Caco-2 (cell line): ENCODE data around the gene TNFAIP3. TPM values are rescaled to one million over a fixed set of nuclear protein-coding genes. Genes with fewer than 3 reads are reported as not detected.

Experiments
- BruUV-seq: library from RNA; stranded (reverse); fragments of 400-500 nt; replicated peaks from 2 replicates; lab custom pipeline; 2021; lab: Mats Ljungman, UMichigan
- CTCF ChIA-PET: fragments of 300-600 bp; sonication (Branson Sonifier 250); formaldehyde crosslinking; loops from one replicate; lab custom pipeline; 2022; ENCODE audit warnings: antibody characterized with exemption; lab: Charles Lee
- POLR2A ChIA-PET: fragments of 300-600 bp; sonication (Branson Sonifier 250); formaldehyde crosslinking; loops from one replicate; lab custom pipeline; 2022; ENCODE audit warnings: antibody characterized with exemption; lab: Charles Lee
- DNase-seq, 2 experiments: peaks; one replicate each; pipeline versions ENCODE4 v3.0.0 to v3.0.0-alpha.2; 2020 to 2022
- H3K27me3 ChIP-seq: replicated peaks from 2 replicates; pipeline ENCODE4 v1.6.0; 2011; ENCODE audit warnings: low read length; ENCODE audit not compliant: control insufficient read depth, insufficient read depth
- H3K36me3 ChIP-seq: 2 replicates; pipeline ENCODE4 v1.5.1; 2011; ENCODE audit warnings: low read length; ENCODE audit not compliant: control insufficient read depth, insufficient read depth
- H3K4me1 ChIP-seq: fragments of 250-450 bp; sonication (Bioruptor Pico); 2 replicates; pipeline ENCODE4 v1.5.1; 2020; ENCODE audit warnings: mild to moderate bottlenecking
- H3K4me3 ChIP-seq: 2 replicates; pipeline ENCODE4 v1.5.1; 2011; ENCODE audit warnings: low read depth, mild to moderate bottlenecking, control low read depth, low read length
- H3K9me3 ChIP-seq: fragments of 250-450 bp; sonication (Bioruptor Pico); 2 replicates; pipeline ENCODE4 v1.5.1; 2020; ENCODE audit warnings: mild to moderate bottlenecking, moderate library complexity
- H3K27ac Mint-ChIP-seq: one replicate; pipeline ENCODE4 v1.8.0; 2022; ENCODE audit warnings: mixed read lengths; ENCODE audit not compliant: unreplicated experiment
- H3K27me3 Mint-ChIP-seq: one replicate; pipeline ENCODE4 v1.8.0; 2022; ENCODE audit warnings: mixed read lengths; ENCODE audit not compliant: insufficient read depth, unreplicated experiment
- H3K36me3 Mint-ChIP-seq: one replicate; pipeline ENCODE4 v1.8.0; 2022; ENCODE audit warnings: mild to moderate bottlenecking, mixed read lengths; ENCODE audit not compliant: insufficient read depth, unreplicated experiment
- H3K4me1 Mint-ChIP-seq: one replicate; pipeline ENCODE4 v1.8.0; 2022; ENCODE audit warnings: low read depth, mixed read lengths; ENCODE audit not compliant: unreplicated experiment
- H3K4me3 Mint-ChIP-seq: one replicate; pipeline ENCODE4 v1.8.0; 2022; ENCODE audit warnings: mild to moderate bottlenecking, moderate library complexity, mixed read lengths; ENCODE audit not compliant: unreplicated experiment
- H3K9me3 Mint-ChIP-seq: one replicate; pipeline ENCODE4 v1.8.0; 2022; ENCODE audit warnings: mixed read lengths; ENCODE audit not compliant: unreplicated experiment
- intact Hi-C: fragments of 100-400 bp; cut with micrococcal nuclease; formaldehyde crosslinking; loops from one replicate; pipeline ENCODE4 v1.10.0; 2022; ENCODE audit not compliant: unreplicated experiment
- total RNA-seq: library from RNA; stranded (reverse); gene quantifications from 2 replicates; pipeline ENCODE4 v1.2.3, GENCODE V29; 2022
- TF ChIP-seq, protein P1 (sequence below), 2 experiments: fragments of 200-600 bp in 1 of 2; IDR thresholded peaks; 1 replicate in 1 of 2; 2 replicates in 1 of 2; pipeline versions ENCODE4 v1.5.1 to v1.8.0; 2011 to 2022; ENCODE audit warnings: antibody characterized with exemption in 1 of 2, control low read depth in 1 of 2, inconsistent platforms in 1 of 2, low read depth in 1 of 2, low read length in 1 of 2, mild to moderate bottlenecking in 1 of 2, moderate library complexity in 1 of 2; ENCODE audit not compliant: insufficient read depth in 1 of 2, severe bottlenecking in 1 of 2, unreplicated experiment in 1 of 2

TNFAIP3 gene
- total RNA-seq, 1 experiment from 2014 or later = 45.7 TPM

DNA sequence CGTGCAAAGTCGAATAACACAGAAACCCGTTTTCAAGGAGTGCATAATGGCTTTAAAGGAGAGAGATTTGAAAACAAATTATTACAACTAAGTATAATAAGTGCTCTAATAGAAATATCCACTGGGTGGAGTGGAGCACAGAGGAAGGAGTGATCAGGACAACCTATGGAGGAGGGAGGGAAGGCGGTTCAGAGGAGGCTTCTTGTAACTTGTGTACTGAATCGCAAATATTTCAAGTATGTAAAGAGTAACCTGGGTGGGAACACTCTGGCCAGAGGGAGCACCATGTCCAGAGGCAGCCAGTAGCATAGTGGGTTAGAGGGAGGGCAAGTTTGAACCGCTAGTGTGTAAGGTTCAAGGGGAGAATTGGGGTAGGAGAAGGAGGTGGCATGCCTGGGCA lies 21.6 kb upstream of the TNFAIP3 start:
- Histone ChIP-seq H3K27me3 (no peaks in the 10 kb centered on the region), H3K4me1 (peaks cover 34% of the 10 kb centered on the region), H3K36me3 (no peaks in the 10 kb centered on the region), H3K4me3 (no peak overlapping the region), H3K9me3 (no peaks in the 10 kb centered on the region)
- Mint-ChIP-seq H3K4me1 (no peaks in the 10 kb centered on the region), H3K27me3 (no peaks in the 10 kb centered on the region), H3K9me3 (peaks cover 19% of the 10 kb centered on the region), H3K4me3 (no peak overlapping the region), H3K36me3 (peaks cover under 1% of the 10 kb centered on the region), H3K27ac (no peak overlapping the region)
- no TSS peak for BruUV-seq
- ChIA-PET CTCF (no interaction called here), POLR2A (no interaction called here)
- intact Hi-C loops = no loop called here
- peak in 1 of 2 experiments; percentile 20 for DNase-seq
- TF ChIP-seq, protein P1, sequence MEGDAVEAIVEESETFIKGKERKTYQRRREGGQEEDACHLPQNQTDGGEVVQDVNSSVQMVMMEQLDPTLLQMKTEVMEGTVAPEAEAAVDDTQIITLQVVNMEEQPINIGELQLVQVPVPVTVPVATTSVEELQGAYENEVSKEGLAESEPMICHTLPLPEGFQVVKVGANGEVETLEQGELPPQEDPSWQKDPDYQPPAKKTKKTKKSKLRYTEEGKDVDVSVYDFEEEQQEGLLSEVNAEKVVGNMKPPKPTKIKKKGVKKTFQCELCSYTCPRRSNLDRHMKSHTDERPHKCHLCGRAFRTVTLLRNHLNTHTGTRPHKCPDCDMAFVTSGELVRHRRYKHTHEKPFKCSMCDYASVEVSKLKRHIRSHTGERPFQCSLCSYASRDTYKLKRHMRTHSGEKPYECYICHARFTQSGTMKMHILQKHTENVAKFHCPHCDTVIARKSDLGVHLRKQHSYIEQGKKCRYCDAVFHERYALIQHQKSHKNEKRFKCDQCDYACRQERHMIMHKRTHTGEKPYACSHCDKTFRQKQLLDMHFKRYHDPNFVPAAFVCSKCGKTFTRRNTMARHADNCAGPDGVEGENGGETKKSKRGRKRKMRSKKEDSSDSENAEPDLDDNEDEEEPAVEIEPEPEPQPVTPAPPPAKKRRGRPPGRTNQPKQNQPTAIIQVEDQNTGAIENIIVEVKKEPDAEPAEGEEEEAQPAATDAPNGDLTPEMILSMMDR (IDR thresholded peaks at IDR 0.05; ENCODE audit: insufficient read depth in 1 of 2, low read depth in 1 of 2, low read length in 1 of 2, severe bottlenecking in 1 of 2, unreplicated experiment in 1 of 2) = peak in 1 of 2 experiments; percentile 17

DNA sequence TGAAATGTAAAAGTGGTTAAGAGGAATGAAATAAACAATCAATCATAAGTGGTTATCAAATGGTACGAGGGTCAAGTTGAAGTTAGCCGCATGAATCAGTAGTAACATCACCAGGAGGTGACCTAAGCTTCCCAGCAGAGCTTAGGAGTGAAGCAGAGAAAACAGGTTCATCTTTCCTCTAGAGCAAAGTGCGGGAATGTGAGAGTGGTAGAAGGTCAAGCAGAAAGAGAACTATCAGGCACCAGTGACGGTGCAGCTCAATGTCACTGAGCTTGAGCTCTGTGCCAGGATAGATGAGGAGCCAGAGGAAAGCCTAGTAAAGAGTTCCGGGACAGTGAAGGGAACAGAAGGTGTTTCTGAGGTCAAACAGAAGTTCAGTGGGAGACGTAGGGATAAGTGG lies 20.8 kb upstream of the TNFAIP3 start:
- H3K4me1 ChIP-seq = peaks cover 34% of the 10 kb centered on the region
- CTCF ChIA-PET = no interaction called here
- no peaks in the 10 kb centered on the region for H3K9me3 ChIP-seq
- TF ChIP-seq, protein P1 (IDR thresholded peaks at IDR 0.05; ENCODE audit: insufficient read depth in 1 of 2, low read depth in 1 of 2, low read length in 1 of 2, severe bottlenecking in 1 of 2, unreplicated experiment in 1 of 2) = no peak
- POLR2A ChIA-PET = no interaction called here
- Mint-ChIP-seq H3K36me3 (no peaks in the 10 kb centered on the region), H3K4me3 (no peak overlapping the region), H3K27me3 (no peaks in the 10 kb centered on the region), H3K9me3 (peaks cover 17% of the 10 kb centered on the region), H3K4me1 (no peaks in the 10 kb centered on the region), H3K27ac (no peak overlapping the region)
- no peaks in the 10 kb centered on the region for H3K27me3 ChIP-seq
- H3K36me3 ChIP-seq = no peaks in the 10 kb centered on the region
- no peak for DNase-seq
- BruUV-seq = no TSS peak
- intact Hi-C loops = no loop called here
- no peak overlapping the region for H3K4me3 ChIP-seq

DNA sequence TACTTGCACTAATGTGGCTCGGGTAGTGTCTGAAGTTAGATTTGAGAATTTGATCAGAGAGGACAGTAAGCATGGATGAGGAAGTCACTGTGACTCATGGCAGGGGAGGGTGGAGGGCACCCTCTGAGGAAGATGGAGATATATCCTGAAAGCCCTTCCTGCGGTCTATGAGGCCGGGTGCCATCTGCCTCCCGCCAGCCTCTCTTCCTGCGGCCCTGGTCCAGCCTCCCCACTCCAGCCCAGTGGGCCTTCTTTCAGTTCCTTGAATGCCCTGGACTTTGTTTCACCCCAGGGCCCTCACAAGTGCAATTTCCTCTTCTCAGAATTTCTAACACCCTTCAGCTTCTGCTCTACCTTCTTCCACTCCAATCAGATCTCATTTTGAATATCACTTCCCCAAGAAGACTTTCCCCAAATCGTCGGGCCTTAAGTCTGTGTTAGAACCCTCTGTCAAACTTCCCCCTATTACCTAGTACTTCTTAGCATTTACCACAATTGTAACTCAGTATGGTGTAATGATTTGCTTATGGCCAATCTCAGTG lies 20.2 kb upstream of the TNFAIP3 start:
- Mint-ChIP-seq H3K27ac (no peak overlapping the region), H3K36me3 (no peaks in the 10 kb centered on the region), H3K27me3 (no peaks in the 10 kb centered on the region), H3K9me3 (peaks cover 17% of the 10 kb centered on the region), H3K4me1 (no peaks in the 10 kb centered on the region), H3K4me3 (no peak overlapping the region)
- H3K4me3 ChIP-seq = no peak overlapping the region
- CTCF ChIA-PET = interaction anchor here (0.6 kb wide), 1 partner anchor 20 kb away, joined by 3 read pairs; no protein-coding TSS in a partner anchor
- TF ChIP-seq, protein P1 (IDR thresholded peaks at IDR 0.05; ENCODE audit: insufficient read depth in 1 of 2, low read depth in 1 of 2, low read length in 1 of 2, severe bottlenecking in 1 of 2, unreplicated experiment in 1 of 2) = no peak
- POLR2A ChIA-PET = no interaction called here
- intact Hi-C loops = no loop called here
- H3K27me3 ChIP-seq = no peaks in the 10 kb centered on the region
- no peak for DNase-seq
- H3K9me3 ChIP-seq = no peaks in the 10 kb centered on the region
- BruUV-seq = no TSS peak
- H3K36me3 ChIP-seq = no peaks in the 10 kb centered on the region
- peaks cover 34% of the 10 kb centered on the region for H3K4me1 ChIP-seq
